Activated T-cell treated with anti-CD3 and anti-CD28 coated beads, Interleukin-2, amount 50 U/mL, for 1 hour (primary cell): ENCODE data around the gene ASCL5.
"Not testable (repeated sequence)": the region's sequence is repeated elsewhere in the genome, so short reads cannot be mapped to it uniquely, and the experiment has no call there.

ENCODE experiments used
- DNase-seq: peaks from one replicate; pipeline ENCODE4 v3.0.0-alpha.2; 2020

Gene ASCL5, protein sequence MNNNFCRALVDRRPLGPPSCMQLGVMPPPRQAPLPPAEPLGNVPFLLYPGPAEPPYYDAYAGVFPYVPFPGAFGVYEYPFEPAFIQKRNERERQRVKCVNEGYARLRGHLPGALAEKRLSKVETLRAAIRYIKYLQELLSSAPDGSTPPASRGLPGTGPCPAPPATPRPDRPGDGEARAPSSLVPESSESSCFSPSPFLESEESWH

DNA sequence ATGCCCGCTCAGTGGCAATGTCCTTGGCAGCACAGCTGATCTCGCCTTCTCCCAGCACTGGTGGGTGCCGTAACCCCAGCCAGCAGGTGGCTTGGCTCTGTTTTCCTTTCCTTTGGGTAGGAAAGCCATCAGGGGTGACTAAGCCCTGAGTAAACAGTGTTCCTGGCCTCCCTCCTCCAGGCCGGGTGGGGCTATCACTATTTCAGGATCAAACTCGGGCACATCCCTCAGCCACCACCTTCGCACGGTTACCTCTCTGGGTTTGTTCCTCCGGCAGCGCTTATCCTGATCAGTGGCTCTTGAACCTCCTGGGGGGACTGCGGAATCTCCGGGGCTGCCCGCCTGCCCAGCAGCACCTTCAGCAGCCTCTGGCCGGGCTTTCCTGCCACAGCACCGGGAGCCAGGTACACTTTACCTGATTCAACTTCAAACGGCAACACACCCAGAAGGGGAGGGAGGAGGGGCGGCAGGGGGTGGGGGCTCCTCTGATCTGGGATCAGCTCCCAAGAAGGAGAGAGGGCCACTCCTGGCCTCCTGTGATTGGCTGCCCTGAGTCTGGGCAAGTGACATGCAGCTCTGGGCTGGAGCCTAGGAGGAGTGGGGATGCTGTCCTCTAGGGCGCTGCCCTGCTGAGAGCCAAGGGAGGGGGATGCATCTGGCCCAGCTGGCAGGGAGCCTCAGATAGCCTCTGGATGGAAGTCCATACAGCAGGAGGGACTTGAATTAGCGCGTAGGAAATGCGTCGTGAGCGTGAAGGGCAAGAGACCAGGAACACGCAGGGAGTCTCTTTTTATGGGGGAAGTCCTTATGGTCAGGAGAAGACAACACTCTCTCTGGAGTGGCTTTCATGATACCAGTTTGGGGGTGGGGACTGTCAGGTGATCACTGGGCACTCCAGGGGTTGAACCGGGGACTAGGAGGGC lies at the start of gene ASCL5:
Gene ASCL5 (minus strand): TSS at position 353 of the 923 bp plus-strand sequence. CDS start 11,812 bp downstream, outside the sequence.
- no peak for DNase-seq

DNA sequence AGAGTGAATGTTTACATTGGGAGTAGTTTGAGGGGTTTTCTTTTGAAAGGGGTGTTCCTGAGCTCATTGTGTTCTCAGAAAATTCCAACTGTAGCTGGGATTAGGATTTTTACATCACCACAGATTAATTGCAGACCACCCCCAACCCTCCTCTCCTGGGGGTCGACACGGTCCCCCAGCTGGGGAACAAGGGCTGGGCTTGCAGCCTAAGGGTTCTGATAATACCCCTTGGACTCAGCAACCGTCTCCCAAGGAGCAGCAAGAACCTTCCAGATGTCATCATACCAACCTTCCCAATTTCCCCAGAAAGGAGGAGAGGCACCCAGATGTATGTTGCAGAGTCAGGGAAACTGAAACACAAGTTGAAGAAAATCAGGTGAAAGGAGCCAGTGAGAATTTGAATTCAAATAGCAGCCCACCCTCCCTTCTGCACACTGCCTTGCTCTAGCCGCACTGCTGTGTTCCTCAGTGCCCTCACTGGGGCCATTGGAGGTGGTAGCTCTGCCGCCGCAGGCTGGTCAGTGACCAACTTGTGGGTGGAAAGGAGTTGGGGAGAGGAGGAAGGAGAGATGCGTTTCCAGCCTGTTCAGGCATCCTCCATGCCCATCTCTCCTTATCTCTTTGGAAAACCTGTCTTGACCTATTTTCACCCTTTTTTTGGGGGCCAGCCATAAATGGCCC lies 49.0 kb upstream of the ASCL5 start:
- DNase-seq: no peak

DNA sequence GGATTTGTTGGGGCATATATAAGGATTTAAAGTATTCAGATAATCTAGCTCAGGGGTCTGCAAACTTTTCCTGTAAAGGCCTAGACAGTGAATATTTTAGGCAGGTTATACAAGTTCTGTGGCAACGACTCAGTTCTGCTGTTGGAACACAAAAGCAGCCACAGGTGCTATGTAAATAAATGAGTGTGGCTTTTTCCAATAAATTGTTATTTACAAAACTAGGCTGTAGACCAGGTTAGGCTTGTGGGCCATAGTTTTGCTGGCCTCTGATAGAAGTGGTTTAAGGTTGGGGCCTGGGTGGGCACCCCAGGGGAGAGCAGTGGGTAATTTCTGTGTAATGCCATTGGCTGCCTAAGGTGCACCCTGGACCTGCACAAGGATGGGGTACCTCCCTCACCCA lies 46.8 kb upstream of the ASCL5 start:
- DNase-seq: no peak

DNA sequence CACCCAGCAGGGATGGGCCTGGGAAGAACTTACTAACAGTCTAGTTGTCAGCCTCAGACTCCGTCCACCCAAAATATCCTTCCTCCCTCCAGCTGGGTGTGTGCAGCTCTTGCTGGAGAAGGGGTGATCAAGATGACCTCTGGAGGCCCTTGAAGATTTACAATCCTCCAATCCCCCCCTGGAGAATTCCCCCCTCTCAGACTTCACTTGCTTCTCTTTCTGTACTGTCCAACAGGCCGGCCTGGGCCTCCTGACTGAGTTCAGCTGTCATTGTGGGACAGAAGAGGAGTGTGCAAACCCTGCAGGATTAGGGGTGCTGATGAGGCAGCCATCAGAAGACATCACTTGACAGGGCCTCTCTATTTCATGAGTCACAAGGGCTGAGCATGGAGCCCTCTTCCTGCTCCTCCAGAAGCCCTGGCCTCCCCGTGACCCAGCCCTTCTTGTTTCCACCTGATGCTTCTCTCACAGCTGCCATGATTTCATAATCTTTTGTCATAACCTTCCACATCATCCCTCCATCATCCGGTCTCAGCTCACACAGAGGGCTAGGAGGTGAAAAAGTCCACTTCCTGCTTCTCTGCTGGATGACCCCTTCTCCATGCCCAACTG lies 46.1 kb upstream of the ASCL5 start:
- DNase-seq: no peak

DNA sequence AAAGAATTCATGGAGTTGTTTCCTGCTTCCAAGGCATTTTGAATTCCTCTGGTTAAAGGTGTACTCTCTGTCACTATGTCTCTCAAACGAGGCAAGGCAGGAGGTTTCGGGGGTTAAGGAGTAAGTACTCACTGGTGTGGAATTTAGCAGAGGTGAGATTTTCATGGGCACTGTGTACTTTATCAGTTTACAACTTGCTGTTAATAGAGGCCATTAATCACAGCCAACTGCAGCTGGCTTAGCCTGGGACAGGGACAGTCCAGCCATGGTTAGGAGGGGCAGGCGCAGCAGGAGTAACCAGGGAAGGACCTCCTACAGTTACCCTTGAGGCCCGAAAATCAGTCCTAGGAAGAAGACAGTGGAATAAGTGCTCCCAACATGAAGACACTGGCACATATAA lies 45.3 kb upstream of the ASCL5 start:
- DNase-seq: no peak

DNA sequence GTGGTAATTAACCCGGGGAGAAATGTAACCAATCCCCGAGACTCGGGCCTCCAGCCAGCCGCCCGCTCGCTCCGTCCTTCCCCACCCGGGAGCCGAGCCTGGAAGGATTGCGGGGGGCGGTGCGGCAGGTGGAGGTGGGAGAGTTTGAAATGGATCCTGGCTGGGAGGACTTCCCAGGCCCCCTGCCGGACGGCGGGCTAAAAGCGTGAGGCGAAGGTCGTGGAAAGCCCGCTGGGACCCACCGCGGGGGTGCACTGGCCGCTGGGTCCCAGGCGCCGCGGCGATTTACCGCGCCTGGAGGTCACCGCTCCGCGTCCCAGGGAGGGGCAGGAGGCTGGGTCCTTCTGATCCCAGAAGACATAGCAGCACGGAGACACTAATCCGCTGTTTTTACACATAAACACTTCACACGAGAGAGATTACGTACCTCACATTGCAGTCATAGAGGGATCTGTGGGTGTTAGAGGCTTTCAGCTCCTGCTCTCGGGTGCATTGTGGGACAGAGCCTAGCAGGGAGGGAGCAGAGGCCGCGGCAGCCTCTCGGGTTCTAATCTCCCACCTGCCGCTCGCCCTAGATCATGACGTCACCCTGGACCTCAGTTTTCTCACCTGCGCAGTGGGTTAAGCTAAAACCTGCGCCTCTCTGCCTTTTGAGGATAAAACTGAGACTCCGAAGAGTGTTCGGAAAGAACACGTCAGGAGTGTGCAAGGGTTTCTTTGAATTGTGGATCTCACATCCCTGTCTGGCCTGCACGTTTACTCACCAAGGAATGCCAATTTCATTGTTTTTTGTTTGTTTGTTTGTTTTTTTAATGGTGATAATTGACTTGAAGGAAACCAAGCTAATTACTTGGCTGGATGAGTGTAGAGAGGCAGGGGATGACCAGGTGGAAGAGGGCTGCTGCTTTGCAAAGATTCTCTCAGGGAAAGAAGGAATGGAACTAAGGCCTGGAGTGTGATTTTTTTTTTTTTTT lies 44.4 kb upstream of the ASCL5 start:
- DNase-seq: peak; percentile 59

DNA sequence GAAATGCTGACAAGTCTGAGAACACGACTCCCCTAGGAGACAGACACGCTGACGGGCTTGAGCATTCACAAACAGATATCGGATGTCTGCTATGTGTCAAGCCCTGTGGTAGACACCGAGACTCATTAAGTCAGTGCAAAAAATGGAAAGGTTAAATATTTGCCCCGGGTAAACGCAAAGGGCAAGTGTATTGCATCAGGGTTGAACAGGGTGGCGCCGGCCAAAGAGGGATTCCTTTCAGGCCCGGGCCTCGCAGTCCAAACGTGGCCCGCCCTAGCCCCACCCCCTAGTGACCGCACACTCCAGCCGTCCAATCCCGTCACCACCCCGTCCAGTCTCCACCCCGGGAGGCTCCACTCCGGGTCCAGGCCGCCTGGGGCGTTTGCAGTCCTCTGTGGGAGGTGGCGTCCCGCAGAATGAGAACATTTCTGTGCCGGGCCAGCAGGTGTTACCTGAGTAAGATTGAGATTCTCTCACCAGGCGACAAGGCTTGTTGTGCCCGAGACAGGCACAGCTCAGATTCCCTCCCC lies 43.6 kb upstream of the ASCL5 start:
- peak; percentile 71 for DNase-seq

DNA sequence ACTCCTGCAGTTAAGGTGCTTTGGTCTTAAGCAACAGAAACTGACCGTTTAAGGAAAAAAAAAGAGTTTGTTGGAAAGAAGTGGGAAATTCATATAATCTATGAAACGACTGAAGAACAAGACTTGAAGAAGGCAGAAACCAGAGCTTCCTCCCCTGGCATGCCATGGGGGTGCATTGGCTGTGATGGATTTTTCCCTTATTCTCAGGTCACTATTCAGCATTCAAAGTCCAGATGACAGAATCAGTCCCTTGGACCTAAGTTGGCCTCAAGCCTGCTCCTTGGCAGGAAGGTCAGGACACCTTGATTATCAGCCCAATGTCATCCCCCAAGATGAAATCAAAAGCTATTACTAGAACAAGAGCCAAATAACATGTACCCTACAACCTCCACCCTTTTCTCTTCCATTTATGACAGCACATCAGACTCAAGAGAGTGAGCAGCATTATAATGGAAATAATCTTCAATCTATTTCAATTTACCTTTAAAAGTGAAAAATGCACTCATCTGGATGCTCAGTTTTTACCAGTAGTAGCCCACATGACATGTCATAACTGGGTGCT lies 43.1 kb upstream of the ASCL5 start:
- no peak for DNase-seq

DNA sequence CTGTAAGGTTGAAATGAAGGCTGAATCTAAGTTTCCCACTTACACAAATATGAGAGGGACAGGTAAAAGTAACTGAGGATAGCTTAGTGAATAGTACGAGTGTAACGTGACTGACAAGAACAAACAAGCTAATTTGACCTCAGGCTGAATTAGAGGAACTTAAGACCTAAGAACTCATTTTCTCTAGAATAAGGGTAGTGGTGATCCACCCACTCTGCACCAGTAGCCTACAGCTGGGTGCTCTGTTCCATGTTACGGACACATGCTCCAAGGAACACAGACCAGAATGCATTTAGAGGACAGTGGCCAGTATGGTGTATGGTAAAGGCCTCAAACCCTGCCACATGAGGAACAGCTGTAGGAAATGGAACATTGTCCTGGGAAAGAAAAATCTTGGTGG lies 42.2 kb upstream of the ASCL5 start:
- DNase-seq: no peak

DNA sequence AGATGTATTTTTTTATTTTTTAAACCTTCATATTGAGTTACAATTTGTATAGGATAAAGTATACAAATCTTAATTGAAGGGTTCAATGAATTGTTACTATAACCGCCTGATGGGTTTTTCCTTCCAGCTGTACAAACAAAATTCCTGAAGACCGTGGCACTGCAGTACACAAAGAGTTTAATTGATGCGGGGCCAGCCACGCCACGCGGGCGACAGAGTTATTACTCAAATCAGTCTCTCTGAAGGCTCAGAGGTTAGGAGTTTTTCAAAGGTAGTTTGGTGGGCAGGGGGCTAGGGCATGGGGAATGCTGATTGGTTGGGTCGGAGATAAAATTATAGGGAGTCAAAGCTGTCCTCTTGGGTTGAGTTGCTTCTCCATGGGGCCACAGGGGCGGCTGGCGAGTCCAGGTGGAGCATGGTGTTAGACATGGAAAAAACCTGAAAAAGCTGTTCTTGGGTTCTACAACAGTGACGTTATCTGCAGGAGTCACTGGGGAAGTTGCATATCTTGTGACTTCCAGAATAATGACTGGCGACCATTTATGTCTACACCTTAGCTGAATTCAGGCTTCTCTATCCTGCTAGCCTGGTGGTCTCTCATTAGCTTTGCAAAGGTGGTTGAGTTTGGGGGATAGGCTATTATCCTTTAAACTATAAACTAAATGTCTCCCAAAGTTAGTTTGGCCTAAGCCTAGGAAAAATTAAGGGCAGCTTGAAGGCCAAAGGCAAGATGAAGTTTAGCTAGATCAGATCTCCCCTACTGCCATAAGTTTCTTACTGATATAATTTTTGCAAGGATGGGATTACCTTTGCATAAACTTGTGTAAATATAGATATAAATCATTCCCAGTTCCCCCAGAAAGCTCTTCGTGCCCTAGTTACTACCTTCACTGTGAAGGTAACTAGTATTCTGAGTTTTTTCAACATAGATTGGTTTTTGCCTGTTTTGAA lies 40.3 kb upstream of the ASCL5 start:
- DNase-seq: no peak

DNA sequence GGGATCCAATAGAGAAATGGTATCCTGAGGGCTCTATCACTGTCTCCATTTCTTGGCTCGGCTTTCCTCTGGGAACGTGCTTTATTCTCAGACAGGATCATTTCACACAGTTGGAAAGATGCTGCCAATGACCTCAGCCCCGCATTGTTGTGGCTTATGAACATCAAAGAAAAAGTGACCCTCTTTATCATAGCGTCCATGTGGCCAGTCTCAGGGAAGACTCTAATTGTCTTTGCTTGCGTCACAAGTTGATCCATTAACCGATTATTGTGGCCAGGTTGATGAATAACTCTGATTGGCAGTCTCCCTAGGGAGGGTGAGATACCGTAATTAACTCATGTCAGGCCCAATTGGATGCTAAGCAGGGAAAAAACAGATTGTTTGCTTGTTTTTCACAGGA lies 37.7 kb upstream of the ASCL5 start:
- DNase-seq: no peak

DNA sequence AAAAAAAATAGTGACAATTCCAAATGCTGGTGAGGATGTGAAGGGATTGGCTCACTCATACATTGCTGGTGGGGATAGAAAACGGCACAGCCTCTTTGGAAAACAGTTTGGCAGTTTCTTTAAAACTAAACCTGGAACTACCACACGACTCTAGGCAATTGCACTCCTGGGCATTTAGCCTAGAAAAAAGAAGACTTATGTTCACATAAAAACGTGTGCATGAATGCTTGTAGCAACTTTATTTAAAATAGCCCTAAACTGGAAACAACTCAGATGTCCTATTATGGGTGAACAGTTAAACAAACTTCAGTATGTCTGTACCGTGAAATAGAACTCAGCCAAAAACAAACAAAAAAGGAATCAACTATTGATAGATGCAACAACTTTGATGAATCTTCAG lies 36.7 kb upstream of the ASCL5 start:
- DNase-seq: no peak

DNA sequence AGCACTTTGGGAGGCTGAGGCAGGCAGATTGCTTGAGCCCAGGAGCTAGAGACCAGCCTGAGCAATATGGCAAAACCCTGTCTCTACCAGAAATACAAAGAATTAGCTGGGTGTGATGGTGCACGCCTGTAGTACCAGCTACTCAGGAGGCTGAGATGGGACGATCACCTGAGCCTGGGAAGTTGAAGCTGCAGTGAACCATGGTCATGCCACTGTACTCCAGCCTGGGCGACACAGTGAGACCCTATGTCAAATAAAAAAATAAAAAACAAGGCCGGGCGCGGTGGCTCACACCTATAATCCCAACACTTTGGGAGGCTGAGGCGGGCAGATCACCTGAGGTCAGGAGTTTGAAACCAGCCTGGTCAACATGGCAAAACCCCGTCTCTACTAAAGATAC lies 36.1 kb upstream of the ASCL5 start:
- DNase-seq: not testable (repeated sequence)

DNA sequence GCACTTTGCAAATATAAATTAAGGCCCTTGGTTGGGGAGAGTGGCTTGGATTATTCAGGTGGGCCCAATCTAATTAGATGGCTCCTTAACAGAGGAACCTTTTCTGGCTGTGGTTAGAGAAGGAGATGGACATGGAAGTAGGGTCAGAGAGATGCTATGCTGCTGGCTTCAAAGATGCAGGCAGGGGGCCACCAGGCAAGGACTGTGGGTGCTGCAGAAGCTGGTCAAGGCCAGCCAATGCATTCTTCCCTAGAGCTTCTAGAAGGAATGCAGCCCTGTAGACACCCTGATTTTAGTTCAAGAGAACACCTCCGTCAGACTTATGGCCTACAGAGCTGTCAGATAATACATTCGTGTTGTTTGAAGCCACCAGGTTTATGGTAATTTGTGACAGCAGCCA lies 31.0 kb upstream of the ASCL5 start:
- no peak for DNase-seq

DNA sequence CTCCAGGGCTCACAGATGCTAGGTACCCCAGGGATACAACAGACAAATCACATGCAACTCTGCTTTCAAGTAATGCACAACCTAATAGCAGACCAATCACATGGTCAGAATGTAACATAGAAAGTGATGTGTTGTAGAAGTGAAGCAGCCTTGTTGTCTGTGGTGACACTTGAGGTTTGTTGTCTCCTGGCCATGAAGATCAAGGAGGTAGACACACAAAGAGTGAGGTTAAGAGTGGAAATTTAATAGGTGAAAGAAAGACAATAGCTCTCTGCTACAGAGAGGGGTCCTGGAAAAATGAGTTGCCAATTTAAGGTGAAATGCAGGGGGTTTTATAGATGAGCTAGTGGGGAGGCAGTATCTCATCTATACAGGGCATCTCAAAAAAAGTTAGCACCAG lies 29.8 kb upstream of the ASCL5 start:
- no peak for DNase-seq

DNA sequence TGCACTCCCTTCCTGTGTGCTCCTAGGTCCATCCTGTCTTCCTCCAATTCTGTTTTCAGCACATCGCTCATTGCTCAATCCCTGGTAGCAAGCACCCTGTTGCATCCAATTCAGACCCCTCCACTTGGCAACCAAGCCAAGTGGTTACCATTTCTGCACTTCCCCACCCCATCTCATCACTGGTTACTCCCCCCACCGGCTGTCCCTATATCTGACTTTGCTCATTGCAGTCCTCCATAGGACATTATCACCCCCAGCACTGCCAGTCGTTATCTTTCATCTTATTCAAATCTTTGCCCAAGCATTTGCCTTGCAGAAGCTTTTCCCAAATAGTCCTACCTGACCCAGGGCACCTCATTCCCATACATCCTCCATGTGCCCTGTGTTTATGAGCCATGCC lies 29.4 kb upstream of the ASCL5 start:
- no peak for DNase-seq

DNA sequence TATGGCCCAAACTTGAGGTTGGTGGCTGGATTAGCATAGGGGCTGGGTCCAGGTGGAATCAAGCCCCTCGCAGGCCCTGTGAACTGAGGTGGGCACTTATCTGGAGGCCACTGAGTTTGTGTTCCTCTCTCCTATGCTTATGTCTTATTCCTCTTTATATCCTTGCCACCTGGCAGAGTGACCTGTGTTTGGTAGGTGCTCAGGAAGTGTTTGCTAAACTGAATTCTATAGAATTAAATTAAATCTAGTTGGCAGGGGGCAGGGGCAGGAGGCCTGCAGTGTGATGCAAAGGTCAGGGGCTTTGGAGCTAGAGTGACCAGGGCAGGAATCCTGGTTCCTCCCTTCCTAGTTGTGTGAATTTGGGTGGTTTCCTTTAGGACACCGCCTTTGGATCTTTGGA lies 28.4 kb upstream of the ASCL5 start:
- no peak for DNase-seq

DNA sequence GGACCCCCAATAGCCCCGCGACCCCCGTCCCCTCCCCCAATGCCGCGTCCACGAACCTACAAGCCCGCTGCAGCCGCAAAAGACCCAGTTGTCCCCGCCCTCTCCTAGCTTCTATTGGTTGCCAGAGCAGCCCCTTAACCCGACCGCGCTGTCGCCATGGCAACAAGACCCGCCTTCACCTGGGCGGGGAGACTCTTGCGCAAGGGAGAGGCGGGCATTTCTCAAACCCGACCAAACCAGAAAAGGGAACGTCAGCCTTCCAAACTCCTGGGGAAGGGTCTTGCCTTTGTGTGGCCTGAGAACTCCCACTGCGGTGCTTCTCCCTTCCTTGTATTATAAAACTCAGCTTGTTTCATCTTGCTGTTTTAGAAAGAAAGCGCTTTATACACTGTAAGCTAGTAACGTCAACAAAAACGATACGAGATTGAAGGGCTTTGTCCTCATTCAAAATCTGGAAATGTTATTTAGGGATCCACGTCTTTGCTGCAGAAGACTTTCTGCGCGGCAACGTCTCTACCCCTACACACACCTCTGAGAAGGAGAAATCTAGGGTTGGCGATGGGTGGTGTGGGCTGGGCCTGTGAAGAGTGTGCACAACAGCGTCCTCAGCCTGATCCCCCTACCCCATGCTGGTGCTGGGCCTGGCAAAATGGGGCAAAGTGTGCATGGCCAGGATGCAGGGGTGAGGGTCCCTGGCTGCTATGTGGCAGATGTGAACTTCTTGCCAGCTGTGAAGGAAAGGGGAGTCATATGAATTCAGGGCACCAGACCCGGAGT lies 27.6 kb upstream of the ASCL5 start, which contains the start of gene TMEM9:
Gene TMEM9 (minus strand): TSS at position 86 of the 777 bp plus-strand sequence. CDS start 551 bp downstream, outside the sequence.
- DNase-seq: peak; percentile 99
